MM.1S (cell line): ENCODE data around the gene RPH3AL.

Experiments
- EZH2phosphoT487 ChIP-seq: fragments of 300-600 bp; sonication (generic); IDR thresholded peaks from 2 replicates; pipeline ENCODE4 v1.6.1; 2018; ENCODE audit warnings: antibody characterized with exemption, low read length
- TF ChIP-seq, protein P1 (sequence below): fragments of 300-600 bp; sonication (generic); IDR thresholded peaks from 2 replicates; pipeline ENCODE4 v1.5.1; 2016; ENCODE audit warnings: antibody characterized with exemption, low read length, mixed read lengths

DNA sequence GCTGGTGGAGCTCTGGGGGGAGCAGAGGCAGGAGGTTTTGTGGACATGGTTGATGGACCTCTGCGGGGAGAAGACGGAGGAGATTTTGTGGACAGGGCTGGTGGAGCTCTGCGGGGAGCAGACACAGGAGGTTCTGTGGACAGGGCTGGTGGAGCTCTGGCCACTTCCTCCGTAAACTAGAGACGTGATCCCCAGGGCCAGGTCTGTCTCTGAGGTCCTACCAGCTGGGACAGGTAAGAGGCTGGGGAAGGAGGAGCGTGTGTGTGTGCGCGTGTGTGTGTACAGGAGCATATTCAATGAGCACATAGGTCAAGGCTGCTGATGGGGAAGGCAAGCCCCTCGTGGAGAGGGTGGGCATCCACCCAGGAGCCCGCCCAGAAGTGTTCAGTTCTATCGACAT is 20.6 kb downstream of the RPH3AL start:
- TF ChIP-seq, protein P1, sequence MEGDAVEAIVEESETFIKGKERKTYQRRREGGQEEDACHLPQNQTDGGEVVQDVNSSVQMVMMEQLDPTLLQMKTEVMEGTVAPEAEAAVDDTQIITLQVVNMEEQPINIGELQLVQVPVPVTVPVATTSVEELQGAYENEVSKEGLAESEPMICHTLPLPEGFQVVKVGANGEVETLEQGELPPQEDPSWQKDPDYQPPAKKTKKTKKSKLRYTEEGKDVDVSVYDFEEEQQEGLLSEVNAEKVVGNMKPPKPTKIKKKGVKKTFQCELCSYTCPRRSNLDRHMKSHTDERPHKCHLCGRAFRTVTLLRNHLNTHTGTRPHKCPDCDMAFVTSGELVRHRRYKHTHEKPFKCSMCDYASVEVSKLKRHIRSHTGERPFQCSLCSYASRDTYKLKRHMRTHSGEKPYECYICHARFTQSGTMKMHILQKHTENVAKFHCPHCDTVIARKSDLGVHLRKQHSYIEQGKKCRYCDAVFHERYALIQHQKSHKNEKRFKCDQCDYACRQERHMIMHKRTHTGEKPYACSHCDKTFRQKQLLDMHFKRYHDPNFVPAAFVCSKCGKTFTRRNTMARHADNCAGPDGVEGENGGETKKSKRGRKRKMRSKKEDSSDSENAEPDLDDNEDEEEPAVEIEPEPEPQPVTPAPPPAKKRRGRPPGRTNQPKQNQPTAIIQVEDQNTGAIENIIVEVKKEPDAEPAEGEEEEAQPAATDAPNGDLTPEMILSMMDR = no peak
- no peak for TF ChIP-seq EZH2phosphoT487
